Ramos (cell line): ENCODE results near the gene GAS7.

ENCODE experiments used
- in situ Hi-C: fragments of 300-500 bp; cut with MboI; formaldehyde crosslinking; loops from one replicate; pipeline ENCODE4 v1.14.3; 2022; ENCODE audit warnings: low sequenced_read_pairs; ENCODE audit not compliant: unreplicated experiment

The GAS7 gene

DNA sequence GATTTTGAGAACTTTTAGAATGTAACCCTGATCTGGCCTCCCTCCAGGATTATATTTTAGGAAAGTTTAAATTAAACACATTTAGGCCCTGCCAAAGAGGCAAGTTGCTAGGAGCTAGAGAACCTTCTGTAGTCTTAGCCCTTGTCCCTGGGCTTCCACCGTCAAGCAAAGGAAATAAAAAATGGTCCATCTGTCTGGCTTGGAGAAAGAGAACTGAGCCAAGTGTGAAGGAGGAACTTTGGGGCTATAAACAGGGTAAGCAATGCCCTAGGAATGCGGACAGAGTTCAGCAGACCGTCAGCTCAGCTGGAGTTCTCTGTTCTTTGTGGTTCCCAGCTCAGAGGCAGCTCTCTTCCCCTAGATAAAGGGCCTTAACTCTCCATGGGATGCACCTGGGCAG is 323.0 kb downstream of the GAS7 start:
- in situ Hi-C loops: no loop called here

DNA sequence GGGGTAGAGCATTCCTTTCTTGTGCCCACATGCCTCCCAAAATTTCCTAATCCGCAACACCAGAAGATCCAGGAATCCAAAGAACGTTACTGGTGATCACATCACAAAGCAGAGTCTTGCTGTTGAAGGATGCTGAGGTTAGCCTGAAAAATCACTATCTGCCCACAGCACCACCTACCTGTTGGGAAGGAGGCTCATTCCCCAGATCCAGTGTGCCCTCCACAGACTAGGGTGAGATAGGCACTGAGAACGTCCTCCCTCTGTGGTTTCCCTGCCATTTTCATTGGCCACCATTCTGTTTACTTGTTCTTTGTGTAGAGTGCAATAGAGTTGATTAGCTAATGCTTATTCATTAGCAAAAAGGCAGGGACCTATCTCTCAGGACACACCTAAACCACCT is 323.7 kb downstream of the GAS7 start:
- in situ Hi-C loops: no loop called here

DNA sequence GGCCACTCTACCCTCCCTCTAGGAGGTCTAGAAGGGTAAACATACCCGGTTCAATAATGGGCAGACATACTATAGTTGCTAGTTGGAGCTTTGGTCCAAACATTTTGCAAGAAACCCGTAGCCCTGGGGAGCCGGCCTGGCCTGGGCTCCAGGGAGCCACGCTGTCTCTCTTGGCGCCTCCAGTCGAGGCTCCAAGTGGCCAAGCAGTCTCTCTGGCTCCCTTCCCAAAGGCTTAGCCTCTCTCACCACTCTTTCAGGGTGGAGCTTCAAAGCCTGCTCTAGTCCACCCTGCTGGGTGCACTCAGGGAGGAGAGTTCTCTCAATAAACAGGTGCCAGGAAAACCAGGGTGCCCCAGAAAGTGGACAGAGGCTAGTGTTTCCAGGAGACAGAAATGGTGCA is 325.6 kb downstream of the GAS7 start:
- in situ Hi-C loops: no loop called here

DNA sequence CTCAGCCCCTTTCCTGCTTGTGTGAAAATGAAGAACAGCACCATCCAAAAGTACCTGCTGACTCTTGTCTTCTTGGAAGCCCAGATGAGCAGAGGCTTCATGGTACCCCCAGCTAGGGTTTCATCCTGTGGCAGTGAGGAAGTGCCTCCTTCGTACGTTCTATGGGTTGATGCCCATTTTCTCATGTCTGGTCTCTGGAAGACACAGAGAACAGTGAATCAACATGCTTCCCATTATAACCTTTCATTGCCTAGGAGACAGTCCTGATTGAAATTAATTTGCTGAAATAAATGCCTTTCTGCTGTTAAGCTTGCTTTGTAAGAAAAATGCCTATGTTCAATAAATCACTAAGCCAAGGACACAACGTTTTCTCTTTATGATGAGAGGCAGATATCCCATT is 329.9 kb downstream of the GAS7 start:
- in situ Hi-C loops: no loop called here

DNA sequence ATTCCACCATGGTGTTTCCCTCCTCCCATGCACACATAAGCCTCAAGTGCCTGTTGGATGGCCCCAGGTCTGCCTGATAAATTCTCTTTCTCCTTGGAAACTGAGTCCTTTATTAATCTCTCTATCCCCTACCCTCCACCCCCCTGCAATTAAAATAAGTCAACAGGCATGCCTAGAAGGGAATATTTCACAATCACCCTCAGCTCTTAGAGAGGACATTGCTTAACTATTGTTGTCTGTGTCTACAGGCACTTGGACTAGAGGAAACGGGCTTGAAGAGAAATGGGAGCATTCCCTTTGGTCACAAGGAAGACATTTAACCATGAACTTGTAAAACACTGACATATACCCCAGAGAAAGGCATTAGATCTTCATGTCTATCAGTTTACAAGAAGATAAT is 332.8 kb downstream of the GAS7 start:
- in situ Hi-C loops: no loop called here

DNA sequence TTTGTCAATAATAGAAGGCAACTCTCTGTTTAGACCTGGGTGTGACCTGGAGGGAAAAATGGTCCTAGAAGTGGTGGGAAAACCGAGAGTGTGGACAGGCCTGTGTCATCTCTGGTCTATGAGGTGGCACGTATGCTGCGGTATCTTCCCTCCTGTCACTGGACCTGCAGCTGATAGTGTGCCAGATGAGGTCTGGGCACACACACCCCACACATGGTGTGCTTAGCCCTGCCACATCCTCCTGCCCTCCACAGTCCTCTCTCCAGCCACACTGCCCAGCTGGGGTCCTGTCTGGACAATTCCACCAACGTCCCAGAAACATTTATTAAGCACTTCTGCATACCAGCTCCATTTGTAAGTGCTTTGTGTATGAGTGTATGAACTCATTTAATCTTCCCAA is 335.5 kb downstream of the GAS7 start:
- in situ Hi-C loops: no loop called here

DNA sequence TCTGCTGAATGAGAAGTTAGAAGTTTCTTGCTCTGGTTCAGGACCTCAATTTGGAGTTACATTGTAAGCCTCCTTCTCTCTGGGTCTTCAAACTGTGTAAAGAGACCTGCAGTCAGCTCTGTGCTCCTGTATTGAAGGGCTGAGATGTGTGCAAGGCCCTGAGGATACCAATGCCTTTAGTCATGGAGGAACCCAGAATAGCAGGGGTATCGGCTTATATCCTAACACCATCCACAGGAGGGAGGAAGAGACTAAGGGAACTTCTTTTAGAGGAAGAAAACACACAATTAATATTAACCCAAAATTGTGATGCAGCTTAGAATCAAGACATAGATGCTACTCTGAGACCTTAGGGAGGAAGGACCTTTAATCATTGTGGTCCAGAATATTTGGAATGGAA is 336.2 kb downstream of the GAS7 start:
- in situ Hi-C loops: no loop called here

DNA sequence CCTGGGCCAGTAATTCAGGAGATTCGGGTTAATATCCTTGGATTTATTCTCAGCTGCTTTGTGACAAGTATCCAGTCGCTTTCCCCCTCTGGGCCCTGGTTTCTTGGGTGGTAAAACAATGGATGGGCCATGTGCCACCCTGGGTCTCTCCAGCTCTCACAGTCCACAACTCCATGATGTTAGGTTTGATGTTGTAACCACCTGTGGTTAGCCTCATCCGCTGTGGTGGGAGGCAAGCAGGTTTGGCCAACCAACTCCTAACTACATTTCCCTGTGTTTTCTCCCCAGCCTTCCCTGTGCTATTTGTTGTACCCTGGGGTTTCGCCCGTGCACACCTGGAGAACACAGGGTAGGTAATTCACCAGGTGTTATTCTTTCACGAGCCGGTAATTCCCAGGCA is 337.6 kb downstream of the GAS7 start:
- in situ Hi-C loops: no loop called here
